K562 (cell line): Measurements from ENCODE around the gene IP6K2. TPM values are rescaled to one million over a fixed set of nuclear protein-coding genes. Genes with fewer than 3 reads are reported as not detected.

Experiments used
- BRF2 ChIP-seq: IDR thresholded peaks from 3 replicates; pipeline ENCODE4 v1.6.1; 2011; ENCODE audit warnings: borderline replicate concordance, mild to moderate bottlenecking; ENCODE audit not compliant: insufficient read length, insufficient read depth
- ELF1 ChIP-seq: fragments of 200-800 bp; sonication (Bioruptor generic); IDR thresholded peaks from 2 replicates; pipeline ENCODE4 v1.6.1; 2016; ENCODE audit warnings: missing genetic modification characterization, missing compliant biosample characterization
- GATAD2A ChIP-seq: fragments of 450-650 bp; IDR thresholded peaks from 2 replicates; pipeline ENCODE4 v1.6.1; 2017
- GTF2F1 ChIP-seq: IDR thresholded peaks from 2 replicates; pipeline ENCODE4 v1.6.1; 2011; ENCODE audit warnings: low read depth, low read length, improper control_type of control experiment
- HDGF ChIP-seq: fragments of 450-650 bp; IDR thresholded peaks from 2 replicates; pipeline ENCODE4 v1.6.1; 2016
- HNRNPH1 ChIP-seq: fragments of 200-400 bp; formaldehyde crosslinking; optimal IDR thresholded peaks from 2 replicates; pipeline ENCODE3; 2017; ENCODE audit warnings: low read depth, mild to moderate bottlenecking, low read length, moderate library complexity
- HNRNPL ChIP-seq: fragments of 200-400 bp; formaldehyde crosslinking; IDR thresholded peaks from 2 replicates; pipeline ENCODE4 v1.6.1; 2017; ENCODE audit warnings: low read depth, mild to moderate bottlenecking, low read length
- ILF3 ChIP-seq: fragments of 450-650 bp; IDR thresholded peaks from 2 replicates; pipeline ENCODE4 v1.6.1; 2018; ENCODE audit warnings: antibody characterized with exemption, mild to moderate bottlenecking, moderate library complexity, borderline replicate concordance
- MBD2 ChIP-seq: sonication (generic); IDR thresholded peaks from 2 replicates; pipeline ENCODE4 v1.6.1; 2016; ENCODE audit warnings: low read depth, borderline replicate concordance
- MIER1 ChIP-seq: fragments of 450-650 bp; IDR thresholded peaks from 2 replicates; pipeline ENCODE4 v1.6.1; 2016; ENCODE audit warnings: antibody characterized with exemption, mild to moderate bottlenecking, low read depth
- MLX ChIP-seq, 2 experiments: fragments of 450-650 bp in 1 of 2; sonication (generic) in 1 of 2; formaldehyde crosslinking; conservative IDR thresholded peaks; 2 replicates each; pipeline versions ENCODE4 v1.4.0 to v1.8.1; 2020 to 2022; ENCODE audit warnings: mild to moderate bottlenecking in 1 of 2, missing genetic modification reagents in 1 of 2
- MYNN ChIP-seq, 2 experiments: sonication (generic); formaldehyde crosslinking in 1 of 2; IDR thresholded peaks; 2 replicates each; pipeline versions ENCODE4 v1.5.0 to v1.6.1; 2016 to 2020; ENCODE audit warnings: antibody characterized with exemption in 1 of 2, missing genetic modification reagents in 1 of 2
- NCOA1 ChIP-seq: fragments of 450-650 bp; IDR thresholded peaks from 2 replicates; pipeline ENCODE4 v1.6.1; 2016; ENCODE audit warnings: low read depth
- NFE2L1 ChIP-seq: fragments of 450-650 bp; IDR thresholded peaks from 2 replicates; pipeline ENCODE4 v1.6.1; 2016; ENCODE audit warnings: missing genetic modification characterization, low read depth, mild to moderate bottlenecking, missing compliant biosample characterization, moderate library complexity, borderline replicate concordance
- OTX1 ChIP-seq: fragments of 450-650 bp; formaldehyde crosslinking; IDR thresholded peaks from 2 replicates; pipeline ENCODE4 v1.4.0; 2022; ENCODE audit warnings: mild to moderate bottlenecking
- RBM17 ChIP-seq: fragments of 200-400 bp; formaldehyde crosslinking; IDR thresholded peaks from 2 replicates; pipeline ENCODE4 v1.6.1; 2017; ENCODE audit warnings: low read depth, mild to moderate bottlenecking, low read length, borderline replicate concordance
- RBM34 ChIP-seq: fragments of 200-400 bp; formaldehyde crosslinking; IDR thresholded peaks from 2 replicates; pipeline ENCODE4 v1.6.1; 2018; ENCODE audit warnings: low read length, borderline replicate concordance; ENCODE audit not compliant: insufficient read depth
- RFX5 ChIP-seq: IDR thresholded peaks from 2 replicates; pipeline ENCODE4 v1.6.1; 2011; ENCODE audit warnings: low read depth, mild to moderate bottlenecking, improper control_type of control experiment, low read length
- SMARCB1 ChIP-seq: IDR thresholded peaks from 2 replicates; pipeline ENCODE4 v1.6.1; 2011; ENCODE audit warnings: improper control_type of control experiment, low read depth; ENCODE audit not compliant: insufficient read length
- SUPT5H ChIP-seq: fragments of 450-650 bp; IDR thresholded peaks from 2 replicates; pipeline ENCODE4 v1.6.1; 2016
- TCF7L2 ChIP-seq: fragments of 150-350 bp; IDR thresholded peaks from 2 replicates; pipeline ENCODE4 v1.6.1; 2016; ENCODE audit warnings: low read depth, mild to moderate bottlenecking, low read length, moderate library complexity
- THRA ChIP-seq: fragments of 450-650 bp; IDR thresholded peaks from 2 replicates; pipeline ENCODE4 v1.6.1; 2017; ENCODE audit warnings: mild to moderate bottlenecking, moderate library complexity
- TRIM24 ChIP-seq, 2 experiments: fragments of 450-650 bp; IDR thresholded peaks; 2 replicates each; pipeline ENCODE4 v1.6.1; 2016
- TSC22D4 ChIP-seq: fragments of 450-650 bp; IDR thresholded peaks from 2 replicates; pipeline ENCODE4 v1.6.1; 2016; ENCODE audit warnings: missing genetic modification characterization, missing biosample characterization, control low read depth
- ZNF174 ChIP-seq: fragments of 250-450 bp; sonication (Bioruptor Pico); IDR thresholded peaks from 2 replicates; pipeline ENCODE4 v1.4.0; 2020; ENCODE audit warnings: mild to moderate bottlenecking
- ZNF253 ChIP-seq: fragments of 250-450 bp; sonication (Bioruptor Pico); conservative IDR thresholded peaks from 2 replicates; pipeline ENCODE4 v1.6.1; 2021; ENCODE audit warnings: mild to moderate bottlenecking
- ZNF274 ChIP-seq: IDR thresholded peaks from 2 replicates; pipeline ENCODE4 v1.6.1; 2011; ENCODE audit warnings: low read depth, mild to moderate bottlenecking, low read length, moderate library complexity, borderline replicate concordance
- ZNF384 ChIP-seq: IDR thresholded peaks from 2 replicates; pipeline ENCODE4 v1.6.1; 2012; ENCODE audit warnings: low read depth, low read length, improper control_type of control experiment
- ZSCAN32 ChIP-seq: fragments of 450-650 bp; formaldehyde crosslinking; IDR thresholded peaks from 2 replicates; pipeline ENCODE4 v1.4.0; 2020; ENCODE audit warnings: mild to moderate bottlenecking, moderate library complexity
- polyA plus RNA-seq, 8 experiments: library from polyadenylated mRNA; depleted of rRNA in 4 of 8; stranded (reverse) in 5 of 8; unstranded in 3 of 8; fragments of >200 nt; fragmentation: Nextera tagmentation in 2 of 8; fragmentation: Illumina TruSeq in 1 of 8; extraction: Ambion mirVana in 2 of 8; extraction: Trizol in 1 of 8; gene quantifications; 2 replicates each; pipeline versions ENCODE4 v1.2.1 to v1.2.3, GENCODE V29; 2011 to 2014; ENCODE audit warnings: inconsistent platforms in 1 of 8, missing spikeins in 1 of 8
- total RNA-seq, 7 experiments: library from RNA; depleted of rRNA in 6 of 7; stranded (reverse); fragments of >200 nt in 6 of 7; fragmentation: Illumina TruSeq in 2 of 7; extraction: Trizol in 2 of 7; gene quantifications; 2 replicates each; pipeline versions ENCODE4 v1.2.1 to v1.2.3, GENCODE V29; 2011 to 2021; ENCODE audit warnings: low replicate concordance in 1 of 7

Gene IP6K2
- total and polyA plus RNA-seq, 9 of the 15 experiments (the other 6 are each of a cell fraction or from before 2014, with no cell fraction given), result 19.6 to 78.1 (median 48.0) TPM

GRCh38 chr3:48663489-48664312 lies 53.3 kb downstream of the IP6K2 start (continued):
- TF ChIP-seq BRF2 (no peak), ZNF253 (no peak), MBD2 (no peak), OTX1 (CRISPR knock-in tag) (no peak), GATAD2A (no peak), HDGF (no peak), NFE2L1 (tag) (no peak), ZSCAN32 (CRISPR knock-in tag) (no peak), MIER1 (no peak), RFX5 (no peak; the same call in 1 of the 2 replicates), ZNF384 (no peak), NCOA1 (no peak), RBM34 (no peak), SUPT5H (peak; percentile 75), GTF2F1 (no peak), THRA (no peak), ZNF274 (no peak), TSC22D4 (no peak), TRIM24 (IDR thresholded peaks at IDR 0.05) (no peak), HNRNPL (no peak), MLX (CRISPR knock-in tag; conservative IDR thresholded peaks at IDR 0.05) (no peak), HNRNPH1 (no peak), ZNF174 (no peak), RBM17 (no peak), SMARCB1 (no peak), TCF7L2 (no peak), MYNN (IDR thresholded peaks at IDR 0.05) (0 out of 2 replicates have a peak, but pooled peaks have one; percentile 47), MYNN (CRISPR knock-in tag; IDR thresholded peaks at IDR 0.05) (no peak), ELF1 (tag) (peak; percentile 92), ILF3 (0 out of 2 replicates have a peak, but pooled peaks have one; percentile 45)
